ENCODE measurements around the gene UMAD1. TPM values are rescaled to one million over a fixed set of nuclear protein-coding genes. Genes with fewer than 3 reads are reported as not detected.

Gene UMAD1
- total RNA-seq, 4 donors from 2014 or later, result 15.2 to 28.2 (median 18.7) TPM

GRCh38 chr7:7706101-7706511 is 65.6 kb downstream of the UMAD1 start:
- no peak for DNase-seq
- no peaks in the 10 kb centered on the region for H3K36me3 ChIP-seq
- no peaks in the 10 kb centered on the region for H3K27me3 ChIP-seq
- no peaks in the 10 kb centered on the region for H3K9me3 ChIP-seq
- H3K27ac ChIP-seq, result no peak overlapping the region
- TF ChIP-seq CTCF (IDR thresholded peaks at IDR 0.05) (no peak), POLR2A (IDR thresholded peaks at IDR 0.05) (no peak)
- H3K4me3 ChIP-seq, result no peak overlapping the region
- H3K4me1 ChIP-seq, result no peaks in the 10 kb centered on the region

DNA sequence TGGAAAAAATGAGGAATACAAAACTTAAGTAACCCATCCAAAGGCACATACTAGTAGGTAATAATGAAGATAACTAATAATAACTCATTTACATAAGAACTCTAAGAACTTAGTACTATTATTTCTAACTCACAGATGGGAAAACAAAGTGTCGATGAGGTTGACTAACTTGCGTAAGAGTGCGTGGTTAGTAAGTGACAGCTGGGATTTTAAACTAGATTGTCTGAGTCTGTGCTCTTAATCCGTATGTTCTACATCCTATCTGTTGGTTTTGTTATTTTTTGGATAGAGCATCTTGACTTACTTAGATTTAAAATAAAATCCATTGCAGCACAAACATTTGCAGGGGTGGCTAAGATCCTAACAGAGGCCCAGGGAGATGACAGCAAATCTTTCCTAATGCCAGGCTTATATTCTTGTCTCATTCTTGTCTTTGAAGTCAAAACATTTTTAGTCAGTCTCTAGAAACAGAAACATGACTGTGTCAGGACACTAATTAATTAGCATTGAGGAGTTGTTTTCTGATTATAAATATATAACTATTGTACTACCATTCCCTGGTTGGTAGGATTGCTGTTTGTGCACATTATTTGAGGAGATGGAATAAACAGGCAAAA is 66.1 kb downstream of the UMAD1 start:
- H3K27ac ChIP-seq, result no peak overlapping the region
- TF ChIP-seq POLR2A (IDR thresholded peaks at IDR 0.05) (no peak), CTCF (IDR thresholded peaks at IDR 0.05) (no peak)
- H3K4me3 ChIP-seq, result no peak overlapping the region
- no peak for DNase-seq
- H3K36me3 ChIP-seq, result no peaks in the 10 kb centered on the region
- no peaks in the 10 kb centered on the region for H3K4me1 ChIP-seq
- no peaks in the 10 kb centered on the region for H3K9me3 ChIP-seq
- no peaks in the 10 kb centered on the region for H3K27me3 ChIP-seq

DNA sequence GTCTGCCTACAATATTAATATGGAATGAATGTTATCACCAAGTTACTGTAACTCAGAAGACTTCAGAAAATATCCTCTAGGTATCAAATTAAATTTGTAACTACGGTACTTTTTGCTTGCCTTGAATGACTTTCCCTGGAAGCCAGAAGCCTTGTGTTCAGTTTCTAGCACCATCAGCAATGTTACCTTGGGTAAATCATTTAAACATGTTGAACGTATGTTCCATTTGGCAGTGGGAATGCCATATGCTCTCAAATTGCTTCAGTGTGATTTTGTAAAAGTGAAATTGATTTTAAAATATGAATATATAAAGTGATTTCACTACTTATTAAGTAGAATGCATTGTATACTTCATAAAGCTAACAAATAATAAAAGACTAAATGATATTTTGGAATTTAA is 66.7 kb downstream of the UMAD1 start:
- H3K9me3 ChIP-seq, result no peaks in the 10 kb centered on the region
- no peaks in the 10 kb centered on the region for H3K4me1 ChIP-seq
- no peaks in the 10 kb centered on the region for H3K27me3 ChIP-seq
- no peak for DNase-seq
- no peak for TF ChIP-seq CTCF (IDR thresholded peaks at IDR 0.05)
- TF ChIP-seq POLR2A (IDR thresholded peaks at IDR 0.05), result no peak
- no peak overlapping the region for H3K4me3 ChIP-seq
- H3K27ac ChIP-seq, result no peak overlapping the region
- H3K36me3 ChIP-seq, result no peaks in the 10 kb centered on the region

DNA sequence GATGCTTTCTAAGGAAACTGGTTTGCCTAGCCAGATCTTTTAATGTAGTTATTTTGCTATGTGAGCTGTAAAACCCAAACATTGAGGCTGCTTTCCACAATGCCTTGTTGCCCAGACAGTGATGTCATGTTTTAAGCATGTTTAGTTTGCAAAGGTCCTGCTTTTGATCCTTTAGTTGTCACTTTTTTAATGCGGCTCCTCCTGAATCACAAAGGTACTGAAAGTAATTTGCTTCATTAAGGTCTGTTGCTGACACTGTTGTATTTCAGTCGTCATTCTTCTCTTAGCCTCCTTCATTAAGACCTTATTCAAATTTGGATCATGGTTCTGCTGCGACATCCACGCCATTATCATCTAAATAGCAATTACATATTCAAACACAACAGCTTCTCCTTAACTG is 67.3 kb downstream of the UMAD1 start:
- TF ChIP-seq POLR2A (IDR thresholded peaks at IDR 0.05) (no peak), CTCF (IDR thresholded peaks at IDR 0.05) (no peak)
- Histone ChIP-seq H3K4me3 (no peak overlapping the region), H3K27me3 (no peaks in the 10 kb centered on the region), H3K36me3 (no peaks in the 10 kb centered on the region), H3K9me3 (no peaks in the 10 kb centered on the region), H3K27ac (no peak overlapping the region), H3K4me1 (no peaks in the 10 kb centered on the region)
- DNase-seq, result no peak

- Histone ChIP-seq H3K27ac (no peak overlapping the region), H3K9me3 (no peaks in the 10 kb centered on the region), H3K27me3 (no peaks in the 10 kb centered on the region), H3K36me3 (no peaks in the 10 kb centered on the region), H3K4me1 (no peaks in the 10 kb centered on the region), H3K4me3 (no peak overlapping the region)
- DNase-seq, result no peak
- TF ChIP-seq CTCF (IDR thresholded peaks at IDR 0.05) (no peak), POLR2A (IDR thresholded peaks at IDR 0.05) (no peak)
These were observed 68.7 kb downstream of the UMAD1 start for GRCh38 chr7:7709291-7709690.

DNA sequence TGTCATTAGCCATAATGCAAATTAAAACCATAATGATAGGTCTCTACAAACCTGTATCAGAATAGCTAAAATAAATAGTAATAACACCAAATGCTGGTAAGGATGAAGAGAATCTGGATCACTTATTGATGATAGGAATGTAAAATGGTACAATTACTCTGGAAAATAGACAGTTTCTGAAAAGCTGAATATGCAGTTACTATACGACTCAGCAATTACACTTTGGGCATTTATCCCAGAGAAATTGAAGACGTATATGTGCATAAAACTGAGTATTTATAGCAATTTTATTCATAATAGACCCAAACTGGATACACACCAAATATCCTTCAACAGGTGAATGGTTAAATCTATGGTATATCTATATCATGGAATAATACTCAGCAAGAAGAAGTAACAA is 69.9 kb downstream of the UMAD1 start:
- no peak for DNase-seq
- Histone ChIP-seq H3K9me3 (no peaks in the 10 kb centered on the region), H3K36me3 (no peaks in the 10 kb centered on the region), H3K27ac (no peak overlapping the region), H3K4me3 (no peak overlapping the region), H3K4me1 (no peaks in the 10 kb centered on the region), H3K27me3 (no peaks in the 10 kb centered on the region)
- no peak for TF ChIP-seq CTCF (IDR thresholded peaks at IDR 0.05)

Measured in Peyer's patch (tissue), 4 donors.